Panc1 (cell line): ENCODE data around the gene XBP1. TPM values are rescaled to one million over a fixed set of nuclear protein-coding genes. Genes with fewer than 3 reads are reported as not detected.

Experiments
- ATAC-seq: fragments of 200-7000 bp; cut with Tn5 transposase; 2 replicates; pipeline ENCODE4 v1.9.1; 2020; ENCODE audit warnings: mild to moderate bottlenecking, moderate library complexity
- BruUV-seq: library from RNA; stranded (reverse); fragments of 400-500 nt; replicated peaks from 2 replicates; lab custom pipeline; 2021; lab: Mats Ljungman, UMichigan
- CTCF ChIA-PET: fragments of 300-600 bp; sonication (Branson Sonifier 250); formaldehyde crosslinking; loops from one replicate; lab custom pipeline; 2022; ENCODE audit warnings: antibody characterized with exemption; lab: Charles Lee
- POLR2A ChIA-PET: fragments of 300-600 bp; sonication (Branson Sonifier 250); formaldehyde crosslinking; loops from one replicate; lab custom pipeline; 2022; ENCODE audit warnings: antibody characterized with exemption; lab: Charles Lee
- DNase-seq: peaks from one replicate; pipeline ENCODE4 v3.0.0-alpha.2; 2010; ENCODE audit warnings: low read depth, low spot score
- H3K27ac ChIP-seq: 2 replicates; pipeline ENCODE4 v1.5.1; 2011; ENCODE audit warnings: mild to moderate bottlenecking, low read length, inconsistent platforms
- H3K27me3 ChIP-seq: fragments of 200-500 bp; sonication (Bioruptor generic); 2 replicates; pipeline ENCODE4 v1.6.0; 2014; ENCODE audit warnings: low read length, inconsistent platforms; ENCODE audit not compliant: control insufficient read depth, insufficient read depth
- H3K36me3 ChIP-seq: fragments of 200-500 bp; sonication (Bioruptor generic); 2 replicates; pipeline ENCODE4 v1.5.1; 2014; ENCODE audit warnings: inconsistent platforms, mild to moderate bottlenecking, low read length, moderate library complexity; ENCODE audit not compliant: control insufficient read depth, insufficient read depth
- H3K4me1 ChIP-seq: 2 replicates; pipeline ENCODE4 v1.5.1; 2011; ENCODE audit warnings: inconsistent platforms, mild to moderate bottlenecking, low read length, moderate library complexity; ENCODE audit not compliant: control insufficient read depth, insufficient read depth
- H3K4me3 ChIP-seq, 2 experiments: 2 replicates each; pipeline ENCODE4 v1.5.1; 2011 to 2012; ENCODE audit warnings: low read depth in 2 of 2, low read length in 2 of 2, mild to moderate bottlenecking in 2 of 2, inconsistent platforms in 1 of 2, moderate library complexity in 1 of 2
- H3K9me3 ChIP-seq: fragments of 200-500 bp; sonication (Bioruptor generic); 2 replicates; pipeline ENCODE4 v1.5.1; 2014; ENCODE audit warnings: low read depth, mild to moderate bottlenecking, inconsistent platforms, low read length, moderate library complexity; ENCODE audit not compliant: control insufficient read depth, insufficient read depth
- POLR2AphosphoS5 ChIP-seq: IDR thresholded peaks from 2 replicates; pipeline ENCODE4 v1.6.1; 2012; ENCODE audit warnings: mild to moderate bottlenecking, low read depth, low read length, moderate library complexity
- SIN3A ChIP-seq: IDR thresholded peaks from 2 replicates; pipeline ENCODE4 v1.6.1; 2012; ENCODE audit warnings: low read depth, mild to moderate bottlenecking, low read length, moderate library complexity, borderline replicate concordance; ENCODE audit not compliant: insufficient read depth
- TCF7L2 ChIP-seq: IDR thresholded peaks from 2 replicates; pipeline ENCODE4 v1.6.1; 2011; ENCODE audit warnings: mild to moderate bottlenecking, low read depth, low read length, inconsistent platforms
- in situ Hi-C: cut with HindIII; loops from 2 replicates; pipeline ENCODE4 v1.10.0; 2016; ENCODE audit warnings: low sequenced_read_pairs, low pct_unique_long_range_greater_than_20kb
- intact Hi-C: fragments of 100-400 bp; cut with micrococcal nuclease; formaldehyde crosslinking; loops from one replicate; pipeline ENCODE4 v1.10.0; 2022; ENCODE audit not compliant: unreplicated experiment
- total RNA-seq: library from RNA; stranded (reverse); gene quantifications from one replicate; pipeline ENCODE4 v1.2.1, GENCODE V29; 2021; ENCODE audit not compliant: unreplicated experiment
- TF ChIP-seq, protein P1 (sequence below), 2 experiments: IDR thresholded peaks; 2 replicates each; pipeline ENCODE4 v1.6.1; 2011 to 2012; ENCODE audit warnings: low read depth in 2 of 2, control low read depth in 1 of 2, low read length in 1 of 2, mild to moderate bottlenecking in 1 of 2, moderate library complexity in 1 of 2; ENCODE audit not compliant: insufficient read depth in 1 of 2
- TF ChIP-seq, protein P2 (sequence below): fragments of 450-650 bp; IDR thresholded peaks from 2 replicates; pipeline ENCODE4 v1.5.1; 2017; ENCODE audit warnings: mild to moderate bottlenecking

XBP1 gene
- total RNA-seq, 1 experiment from 2014 or later: 48.8 TPM

DNA sequence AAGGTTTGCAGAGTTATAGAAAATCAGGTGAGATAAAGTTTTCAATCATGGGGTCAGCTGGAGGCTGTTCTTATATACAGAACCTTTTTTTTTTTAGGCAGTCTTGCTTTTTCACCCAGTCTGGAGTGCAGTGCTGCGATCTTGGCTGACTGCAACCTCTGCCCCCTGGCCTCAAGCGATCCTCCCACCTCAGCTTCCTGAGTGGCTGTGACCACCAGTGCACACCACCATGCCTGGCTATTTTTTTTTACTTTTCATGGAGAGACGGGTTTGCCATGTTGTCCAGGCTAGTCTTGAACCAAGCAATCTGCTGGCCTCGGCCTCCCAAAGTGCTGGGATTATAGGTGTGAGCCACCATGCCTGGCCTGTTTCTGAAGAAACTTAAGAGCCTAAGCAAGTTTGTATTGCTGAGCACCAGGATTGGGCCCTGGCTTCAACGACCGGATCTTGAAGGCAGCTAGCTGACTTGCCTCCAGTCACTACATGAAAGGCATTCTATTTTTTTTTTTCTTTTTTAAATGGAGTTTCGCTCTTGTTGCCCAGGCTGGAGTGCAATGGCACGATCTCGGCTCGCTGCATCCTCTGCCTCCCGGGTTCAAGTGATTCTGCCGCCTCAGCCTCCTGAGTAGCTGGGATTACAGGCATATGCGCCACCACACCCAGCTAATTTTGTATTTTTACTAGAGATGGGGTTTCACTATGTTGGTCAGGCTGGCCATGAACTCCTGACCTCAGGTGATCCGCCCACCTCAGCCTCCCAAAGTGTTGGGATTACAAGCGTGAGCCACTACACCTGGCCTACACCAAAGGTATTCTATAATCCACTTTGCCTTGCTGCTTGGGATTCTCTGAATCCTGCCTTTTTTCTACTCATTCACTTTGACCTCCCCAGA, 7.6 kb downstream of the XBP1 start:
- POLR2A ChIA-PET: no interaction called here
- DNase-seq: no peak
- in situ Hi-C loops: no loop called here
- BruUV-seq: no TSS peak
- CTCF ChIA-PET: no interaction called here
- no peaks in the 10 kb centered on the region for H3K27me3 ChIP-seq
- H3K4me3 ChIP-seq: no peak overlapping the region
- no peak overlapping the region for H3K27ac ChIP-seq
- H3K9me3 ChIP-seq: no peaks in the 10 kb centered on the region
- intact Hi-C loops: no loop called here
- H3K36me3 ChIP-seq: peaks cover 26% of the 10 kb centered on the region
- no peak for ATAC-seq
- TF ChIP-seq SIN3A (no peak), POLR2AphosphoS5 (0 out of 2 replicates have a peak, but pooled peaks have one; percentile 25)
- H3K4me1 ChIP-seq: no peaks in the 10 kb centered on the region

DNA sequence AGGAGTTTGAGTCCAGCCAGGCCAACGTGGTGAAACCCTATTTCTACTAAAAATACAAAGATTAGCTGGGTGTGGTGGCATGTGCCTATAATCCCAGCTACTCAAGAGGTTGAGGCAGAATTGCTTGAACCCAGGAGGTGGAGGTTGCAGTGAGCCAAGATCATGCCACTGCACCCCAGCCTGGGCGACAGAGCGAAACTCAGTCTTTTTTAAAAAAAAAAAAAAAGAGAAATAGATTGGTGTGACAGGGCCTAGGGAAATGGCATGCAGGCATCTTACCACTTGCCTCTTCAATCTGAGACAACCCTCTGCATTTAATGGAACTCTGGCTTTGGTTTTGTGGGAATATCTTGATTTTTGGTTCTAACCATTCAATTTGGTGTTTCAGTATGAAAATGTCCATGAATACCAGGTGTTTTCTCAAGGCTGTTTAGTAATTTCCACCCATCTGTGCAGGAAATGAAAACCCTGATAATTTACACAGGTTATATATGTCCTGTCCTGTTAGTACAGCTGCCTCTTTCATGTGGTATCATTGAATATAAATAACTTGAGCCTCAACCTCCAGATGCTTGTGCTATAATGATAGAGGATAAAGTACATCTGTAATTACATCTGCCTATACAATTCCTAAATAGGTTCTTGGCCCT, 8.4 kb downstream of the XBP1 start:
- Histone ChIP-seq H3K4me1 (no peaks in the 10 kb centered on the region), H3K27me3 (no peaks in the 10 kb centered on the region), H3K27ac (no peak overlapping the region), H3K9me3 (no peaks in the 10 kb centered on the region), H3K36me3 (peaks cover 26% of the 10 kb centered on the region), H3K4me3 (no peak overlapping the region)
- no TSS peak for BruUV-seq
- ATAC-seq: 0 out of 2 replicates have a peak, but pooled peaks have one; percentile 45
- in situ Hi-C loops: no loop called here
- TF ChIP-seq POLR2AphosphoS5 (no peak), SIN3A (no peak), TCF7L2 (no peak)
- TF ChIP-seq, protein P1, sequence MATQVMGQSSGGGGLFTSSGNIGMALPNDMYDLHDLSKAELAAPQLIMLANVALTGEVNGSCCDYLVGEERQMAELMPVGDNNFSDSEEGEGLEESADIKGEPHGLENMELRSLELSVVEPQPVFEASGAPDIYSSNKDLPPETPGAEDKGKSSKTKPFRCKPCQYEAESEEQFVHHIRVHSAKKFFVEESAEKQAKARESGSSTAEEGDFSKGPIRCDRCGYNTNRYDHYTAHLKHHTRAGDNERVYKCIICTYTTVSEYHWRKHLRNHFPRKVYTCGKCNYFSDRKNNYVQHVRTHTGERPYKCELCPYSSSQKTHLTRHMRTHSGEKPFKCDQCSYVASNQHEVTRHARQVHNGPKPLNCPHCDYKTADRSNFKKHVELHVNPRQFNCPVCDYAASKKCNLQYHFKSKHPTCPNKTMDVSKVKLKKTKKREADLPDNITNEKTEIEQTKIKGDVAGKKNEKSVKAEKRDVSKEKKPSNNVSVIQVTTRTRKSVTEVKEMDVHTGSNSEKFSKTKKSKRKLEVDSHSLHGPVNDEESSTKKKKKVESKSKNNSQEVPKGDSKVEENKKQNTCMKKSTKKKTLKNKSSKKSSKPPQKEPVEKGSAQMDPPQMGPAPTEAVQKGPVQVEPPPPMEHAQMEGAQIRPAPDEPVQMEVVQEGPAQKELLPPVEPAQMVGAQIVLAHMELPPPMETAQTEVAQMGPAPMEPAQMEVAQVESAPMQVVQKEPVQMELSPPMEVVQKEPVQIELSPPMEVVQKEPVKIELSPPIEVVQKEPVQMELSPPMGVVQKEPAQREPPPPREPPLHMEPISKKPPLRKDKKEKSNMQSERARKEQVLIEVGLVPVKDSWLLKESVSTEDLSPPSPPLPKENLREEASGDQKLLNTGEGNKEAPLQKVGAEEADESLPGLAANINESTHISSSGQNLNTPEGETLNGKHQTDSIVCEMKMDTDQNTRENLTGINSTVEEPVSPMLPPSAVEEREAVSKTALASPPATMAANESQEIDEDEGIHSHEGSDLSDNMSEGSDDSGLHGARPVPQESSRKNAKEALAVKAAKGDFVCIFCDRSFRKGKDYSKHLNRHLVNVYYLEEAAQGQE (IDR thresholded peaks at IDR 0.05; ENCODE audit: insufficient read depth in 1 of 2, low read depth in 2 of 2, low read length in 1 of 2): no peak
- TF ChIP-seq, protein P2, sequence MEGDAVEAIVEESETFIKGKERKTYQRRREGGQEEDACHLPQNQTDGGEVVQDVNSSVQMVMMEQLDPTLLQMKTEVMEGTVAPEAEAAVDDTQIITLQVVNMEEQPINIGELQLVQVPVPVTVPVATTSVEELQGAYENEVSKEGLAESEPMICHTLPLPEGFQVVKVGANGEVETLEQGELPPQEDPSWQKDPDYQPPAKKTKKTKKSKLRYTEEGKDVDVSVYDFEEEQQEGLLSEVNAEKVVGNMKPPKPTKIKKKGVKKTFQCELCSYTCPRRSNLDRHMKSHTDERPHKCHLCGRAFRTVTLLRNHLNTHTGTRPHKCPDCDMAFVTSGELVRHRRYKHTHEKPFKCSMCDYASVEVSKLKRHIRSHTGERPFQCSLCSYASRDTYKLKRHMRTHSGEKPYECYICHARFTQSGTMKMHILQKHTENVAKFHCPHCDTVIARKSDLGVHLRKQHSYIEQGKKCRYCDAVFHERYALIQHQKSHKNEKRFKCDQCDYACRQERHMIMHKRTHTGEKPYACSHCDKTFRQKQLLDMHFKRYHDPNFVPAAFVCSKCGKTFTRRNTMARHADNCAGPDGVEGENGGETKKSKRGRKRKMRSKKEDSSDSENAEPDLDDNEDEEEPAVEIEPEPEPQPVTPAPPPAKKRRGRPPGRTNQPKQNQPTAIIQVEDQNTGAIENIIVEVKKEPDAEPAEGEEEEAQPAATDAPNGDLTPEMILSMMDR: no peak
- POLR2A ChIA-PET: no interaction called here
- intact Hi-C loops: no loop called here
- CTCF ChIA-PET: interaction anchor here (0.6 kb wide), 1 partner anchor 443 kb away, joined by 5 read pairs; no protein-coding TSS in a partner anchor
- no peak for DNase-seq
